GM12872 (cell line): ENCODE results near the gene CFAP69.

Source experiments
- TF ChIP-seq, protein P1 (sequence below): IDR thresholded peaks from 3 replicates; pipeline ENCODE4 v1.5.1; 2011; ENCODE audit warnings: low read depth, mild to moderate bottlenecking, low read length, moderate library complexity; ENCODE audit not compliant: insufficient read depth

CFAP69 gene

GRCh38 chr7:90322837-90323236, 77.9 kb downstream of the CFAP69 start:
- TF ChIP-seq, protein P1, sequence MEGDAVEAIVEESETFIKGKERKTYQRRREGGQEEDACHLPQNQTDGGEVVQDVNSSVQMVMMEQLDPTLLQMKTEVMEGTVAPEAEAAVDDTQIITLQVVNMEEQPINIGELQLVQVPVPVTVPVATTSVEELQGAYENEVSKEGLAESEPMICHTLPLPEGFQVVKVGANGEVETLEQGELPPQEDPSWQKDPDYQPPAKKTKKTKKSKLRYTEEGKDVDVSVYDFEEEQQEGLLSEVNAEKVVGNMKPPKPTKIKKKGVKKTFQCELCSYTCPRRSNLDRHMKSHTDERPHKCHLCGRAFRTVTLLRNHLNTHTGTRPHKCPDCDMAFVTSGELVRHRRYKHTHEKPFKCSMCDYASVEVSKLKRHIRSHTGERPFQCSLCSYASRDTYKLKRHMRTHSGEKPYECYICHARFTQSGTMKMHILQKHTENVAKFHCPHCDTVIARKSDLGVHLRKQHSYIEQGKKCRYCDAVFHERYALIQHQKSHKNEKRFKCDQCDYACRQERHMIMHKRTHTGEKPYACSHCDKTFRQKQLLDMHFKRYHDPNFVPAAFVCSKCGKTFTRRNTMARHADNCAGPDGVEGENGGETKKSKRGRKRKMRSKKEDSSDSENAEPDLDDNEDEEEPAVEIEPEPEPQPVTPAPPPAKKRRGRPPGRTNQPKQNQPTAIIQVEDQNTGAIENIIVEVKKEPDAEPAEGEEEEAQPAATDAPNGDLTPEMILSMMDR: no peak

- TF ChIP-seq, protein P1: no peak
These were observed 81.5 kb downstream of the CFAP69 start for GRCh38 chr7:90326500-90326899.

- TF ChIP-seq, protein P1: no peak
These were observed 89.3 kb downstream of the CFAP69 start for GRCh38 chr7:90334193-90334843.

GRCh38 chr7:90337106-90337505, 92.1 kb downstream of the CFAP69 start:
- TF ChIP-seq, protein P1: no peak

- TF ChIP-seq, protein P1: no peak
These were observed 100.0 kb downstream of the CFAP69 start for GRCh38 chr7:90345016-90345415.

GRCh38 chr7:90345595-90346335, 100.8 kb downstream of the CFAP69 start:
- TF ChIP-seq, protein P1: no peak

DNA sequence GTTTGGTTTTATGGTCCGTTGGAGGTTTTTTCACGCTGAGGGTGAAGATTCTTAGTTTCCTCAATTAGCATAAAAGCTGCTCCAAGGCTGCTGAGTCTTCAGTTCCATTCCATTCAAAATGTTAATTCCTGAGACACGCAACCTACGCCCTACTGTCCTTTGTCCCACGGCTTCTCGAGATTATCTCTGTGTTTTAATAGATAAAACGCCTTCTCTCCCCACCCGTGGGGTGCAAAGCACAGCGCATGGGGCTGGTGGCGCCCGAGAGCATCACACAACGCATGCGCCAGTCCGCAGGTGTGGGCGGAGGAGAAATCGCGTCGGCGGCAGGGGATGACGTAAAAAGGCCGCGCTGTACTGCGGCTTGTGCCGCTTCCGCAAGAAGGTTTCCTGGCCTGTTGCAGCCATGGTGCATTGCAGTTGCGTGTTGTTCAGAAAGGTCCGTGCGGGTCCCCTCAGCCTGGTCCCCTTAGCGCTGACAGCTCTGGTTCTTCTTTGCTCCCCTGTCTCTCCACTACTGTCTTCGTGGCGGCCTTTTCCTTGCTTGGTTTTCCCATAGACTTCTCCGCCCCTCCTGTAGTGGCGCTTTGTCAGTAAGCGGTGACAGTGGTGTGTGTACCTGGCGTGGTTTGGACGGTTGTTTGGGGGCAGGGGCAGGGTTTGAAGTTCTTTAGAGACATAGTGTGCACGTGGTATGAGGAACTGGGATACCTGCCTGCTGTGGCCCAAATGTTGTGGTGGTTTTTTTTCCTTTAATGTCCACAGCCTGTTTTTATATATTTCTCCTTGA, 101.6 kb downstream of the CFAP69 start, which contains the start of gene GTPBP10:
TSS of gene GTPBP10 (plus strand) at position 381 of the 790 bp plus-strand sequence. CDS start at position 407, 26 bp downstream.
- TF ChIP-seq, protein P1: peak; percentile 81
